Measurements from ENCODE around the gene FBXO2. TPM values are rescaled to one million over a fixed set of nuclear protein-coding genes. Genes with fewer than 3 reads are reported as not detected.

FBXO2 gene
- total RNA-seq, 1 experiment from 2014 or later: 131 TPM

GRCh38 chr1:11697188-11697892, 43.1 kb upstream of the FBXO2 start:
- CTCF ChIA-PET: no interaction called here
- Histone ChIP-seq H3K27me3 (ENCODE audit: control insufficient read depth, insufficient read depth, low read length) (no peaks in the 10 kb centered on the region), H3K4me3 (ENCODE audit: low read depth in 2 of 2, low read length in 2 of 2) (no peak overlapping the region), H3K4me1 (ENCODE audit: control insufficient read depth, insufficient read depth, low read length) (peaks cover 7% of the 10 kb centered on the region; the same call in 1 of the 2 replicates), H3K9me3 (ENCODE audit: control insufficient read depth, insufficient read depth, low read depth, low read length) (no peaks in the 10 kb centered on the region), H3K36me3 (ENCODE audit: control insufficient read depth, insufficient read depth, low read length) (no peaks in the 10 kb centered on the region), H3K27ac (ENCODE audit: low read length) (no peak overlapping the region)
- no TSS peak for BruUV-seq (replicated peaks)
- TF ChIP-seq POLR2AphosphoS5 (IDR thresholded peaks at IDR 0.05; ENCODE audit: low read depth, low read length): no peak
- TF ChIP-seq SIN3A (IDR thresholded peaks at IDR 0.05; ENCODE audit: borderline replicate concordance, insufficient read depth, low read depth, low read length): no peak
- no peak for TF ChIP-seq REST (IDR thresholded peaks at IDR 0.05; ENCODE audit: insufficient read depth in 1 of 2, low read depth in 2 of 2, low read length in 1 of 2)
- DNase-seq (ENCODE audit: low read depth, low spot score) (no peak), ATAC-seq (no peak)
- intact Hi-C loops (cut with micrococcal nuclease; ENCODE audit: unreplicated experiment): no loop called here
- in situ Hi-C loops (cut with HindIII; ENCODE audit: low pct_unique_long_range_greater_than_20kb, low sequenced_read_pairs): no loop called here
- POLR2A ChIA-PET: no interaction called here

- ATAC-seq: no peak
- no peaks in the 10 kb centered on the region; the same call in 1 of the 2 replicates for H3K27me3 ChIP-seq (ENCODE audit: control insufficient read depth, insufficient read depth, low read length)
- POLR2A ChIA-PET: no interaction called here
These were observed 41.6 kb upstream of the FBXO2 start for GRCh38 chr1:11695861-11696260.

More at GRCh38 chr1:11695861-11696260, 41.6 kb upstream of the FBXO2 start:
- intact Hi-C loops (cut with micrococcal nuclease; ENCODE audit: unreplicated experiment) (no loop called here), in situ Hi-C loops (cut with HindIII; ENCODE audit: low pct_unique_long_range_greater_than_20kb, low sequenced_read_pairs) (no loop called here)
- H3K27ac ChIP-seq (ENCODE audit: low read length): no peak overlapping the region
- TF ChIP-seq REST (IDR thresholded peaks at IDR 0.05; ENCODE audit: insufficient read depth in 1 of 2, low read depth in 2 of 2, low read length in 1 of 2) (no peak), TCF7L2 (IDR thresholded peaks at IDR 0.05; ENCODE audit: low read depth, low read length) (no peak), SIN3A (IDR thresholded peaks at IDR 0.05; ENCODE audit: borderline replicate concordance, insufficient read depth, low read depth, low read length) (no peak), POLR2AphosphoS5 (IDR thresholded peaks at IDR 0.05; ENCODE audit: low read depth, low read length) (no peak), CTCF (IDR thresholded peaks at IDR 0.05) (no peak)
- no TSS peak for BruUV-seq (replicated peaks)
- no peak overlapping the region for H3K4me3 ChIP-seq (ENCODE audit: low read depth in 2 of 2, low read length in 2 of 2)
- peaks cover 7% of the 10 kb centered on the region; the same call in 1 of the 2 replicates for H3K4me1 ChIP-seq (ENCODE audit: control insufficient read depth, insufficient read depth, low read length)
- H3K36me3 ChIP-seq (ENCODE audit: control insufficient read depth, insufficient read depth, low read length): no peaks in the 10 kb centered on the region
- H3K9me3 ChIP-seq (ENCODE audit: control insufficient read depth, insufficient read depth, low read depth, low read length): no peaks in the 10 kb centered on the region
- no peak for DNase-seq (ENCODE audit: low read depth, low spot score)
- CTCF ChIA-PET: interaction anchor here (0.5 kb wide), 1 partner anchor 27 kb away, joined by 4 read pairs; no protein-coding TSS in a partner anchor
